T-helper 17 cell (primary cell): ENCODE measurements around the gene ADAMTSL2. TPM values are rescaled to one million over a fixed set of nuclear protein-coding genes. Genes with fewer than 3 reads are reported as not detected.
A peak's percentile ranks its signal among the peaks of the same experiment; 100 is the strongest.

ENCODE experiments used
- ATAC-seq: fragments of 150-1000 bp; cut with Tn5 transposase; 2 replicates; pipeline ENCODE4 v1.10.0; 2021; ENCODE audit warnings: mild to moderate bottlenecking, moderate library complexity
- DNase-seq, 3 donors: peaks; one replicate each; pipeline versions ENCODE4 v3.0.0 to v3.0.0-alpha.2; 2020 to 2021
- H3K9me3 ChIP-seq: one replicate; pipeline ENCODE4 v1.7.0; 2013; ENCODE audit warnings: low read length, mild to moderate bottlenecking; ENCODE audit not compliant: control insufficient read depth, poor library complexity, severe bottlenecking
- H3K27ac Mint-ChIP-seq: one replicate; pipeline ENCODE4 v1.8.0; 2022; ENCODE audit warnings: mild to moderate bottlenecking, moderate library complexity, mixed read lengths
- H3K27me3 Mint-ChIP-seq: one replicate; pipeline ENCODE4 v1.8.0; 2022; ENCODE audit warnings: mixed read lengths
- H3K36me3 Mint-ChIP-seq: one replicate; pipeline ENCODE4 v1.8.0; 2022; ENCODE audit warnings: low read depth, mixed read lengths
- H3K4me1 Mint-ChIP-seq: one replicate; pipeline ENCODE4 v1.8.0; 2022; ENCODE audit warnings: mild to moderate bottlenecking, mixed read lengths
- H3K4me3 Mint-ChIP-seq: one replicate; pipeline ENCODE4 v1.8.0; 2022; ENCODE audit warnings: mild to moderate bottlenecking, moderate library complexity, mixed read lengths
- total RNA-seq, 4 donors: library from RNA in 2 of 4; stranded (reverse) in 2 of 4; gene quantifications; one replicate each; pipeline ENCODE4 v1.2.3 and lab custom pipeline; 2022 to 2026

The ADAMTSL2 gene
- total RNA-seq, 2 donors from 2014 or later: not detected

- peaks cover 5% of the 10 kb centered on the region for H3K4me1 Mint-ChIP-seq
- no peak overlapping the region for H3K27ac Mint-ChIP-seq
Observed at GRCh38 chr9:133606708-133607025, 72.2 kb downstream of the ADAMTSL2 start.

GRCh38 chr9:133607381-133607780, 72.9 kb downstream of the ADAMTSL2 start:
- peaks cover 5% of the 10 kb centered on the region for H3K4me1 Mint-ChIP-seq
- H3K27ac Mint-ChIP-seq: no peak overlapping the region
- H3K27me3 Mint-ChIP-seq: peaks cover 69% of the 10 kb centered on the region
- DNase-seq (no peak), ATAC-seq (no peak)
- no peaks in the 10 kb centered on the region for H3K9me3 ChIP-seq
- H3K36me3 Mint-ChIP-seq: no peaks in the 10 kb centered on the region
- no peak overlapping the region for H3K4me3 Mint-ChIP-seq

More at GRCh38 chr9:133606708-133607025, 72.2 kb downstream of the ADAMTSL2 start:
- Mint-ChIP-seq H3K36me3 (no peaks in the 10 kb centered on the region), H3K27me3 (peaks cover 64% of the 10 kb centered on the region), H3K4me3 (no peak overlapping the region)
- ATAC-seq: no peak
- no peaks in the 10 kb centered on the region for H3K9me3 ChIP-seq
- DNase-seq: no peak

- H3K36me3 Mint-ChIP-seq: no peaks in the 10 kb centered on the region
Observed at GRCh38 chr9:133607976-133608375, 73.5 kb downstream of the ADAMTSL2 start.

GRCh38 chr9:133608382-133608781, 73.9 kb downstream of the ADAMTSL2 start:
- H3K4me1 Mint-ChIP-seq: peaks cover 5% of the 10 kb centered on the region
- no peak overlapping the region for H3K27ac Mint-ChIP-seq
- H3K27me3 Mint-ChIP-seq: peaks cover 74% of the 10 kb centered on the region
- no peaks in the 10 kb centered on the region for H3K9me3 ChIP-seq
- H3K4me3 Mint-ChIP-seq: no peak overlapping the region
- DNase-seq (no peak), ATAC-seq (no peak)
- no peaks in the 10 kb centered on the region for H3K36me3 Mint-ChIP-seq

More at GRCh38 chr9:133607976-133608375, 73.5 kb downstream of the ADAMTSL2 start:
- Mint-ChIP-seq H3K27ac (no peak overlapping the region), H3K4me1 (peaks cover 5% of the 10 kb centered on the region), H3K4me3 (no peak overlapping the region), H3K27me3 (peaks cover 70% of the 10 kb centered on the region)
- H3K9me3 ChIP-seq: no peaks in the 10 kb centered on the region
- DNase-seq (no peak), ATAC-seq (no peak)

- ATAC-seq: no peak
- Mint-ChIP-seq H3K4me3 (no peak overlapping the region), H3K27me3 (peaks cover 77% of the 10 kb centered on the region), H3K36me3 (no peaks in the 10 kb centered on the region), H3K4me1 (peaks cover 5% of the 10 kb centered on the region), H3K27ac (no peak overlapping the region)
- DNase-seq: no peak
- no peaks in the 10 kb centered on the region for H3K9me3 ChIP-seq
Observed at GRCh38 chr9:133608889-133609288, 74.4 kb downstream of the ADAMTSL2 start.

- ATAC-seq (peak; percentile 32), DNase-seq (peak in 1 of 3 donors; percentile 20)
- H3K4me1 Mint-ChIP-seq: peaks cover 5% of the 10 kb centered on the region
- H3K36me3 Mint-ChIP-seq: no peaks in the 10 kb centered on the region
- H3K27me3 Mint-ChIP-seq: peaks cover 76% of the 10 kb centered on the region
- H3K4me3 Mint-ChIP-seq: peak within 1 kb of the TSS; percentile 19
- H3K9me3 ChIP-seq: no peaks in the 10 kb centered on the region
- H3K27ac Mint-ChIP-seq: no peak within 1 kb of the TSS
Observed at GRCh38 chr9:133609311-133610098, 75.0 kb downstream of the ADAMTSL2 start, which contains the start of gene FAM163B. Gene FAM163B, minus strand, starts transcription at chr9:133609389. Its CDS starts 29,166 bp downstream, at chr9:133580223.

GRCh38 chr9:133610845-133611244, 76.3 kb downstream of the ADAMTSL2 start:
- peaks cover 67% of the 10 kb centered on the region for H3K27me3 Mint-ChIP-seq
- peaks cover 4% of the 10 kb centered on the region for H3K4me1 Mint-ChIP-seq
- no peaks in the 10 kb centered on the region for H3K36me3 Mint-ChIP-seq
- DNase-seq: no peak
- H3K27ac Mint-ChIP-seq: no peak overlapping the region
- ATAC-seq: no peak
- H3K4me3 Mint-ChIP-seq: no peak overlapping the region
- H3K9me3 ChIP-seq: no peaks in the 10 kb centered on the region

GRCh38 chr9:133612051-133612450, 77.5 kb downstream of the ADAMTSL2 start:
- Mint-ChIP-seq H3K27ac (no peak overlapping the region), H3K4me3 (no peak overlapping the region), H3K4me1 (peaks cover 4% of the 10 kb centered on the region), H3K27me3 (peaks cover 55% of the 10 kb centered on the region), H3K36me3 (no peaks in the 10 kb centered on the region)
- no peak for DNase-seq
- H3K9me3 ChIP-seq: no peaks in the 10 kb centered on the region
- no peak for ATAC-seq

- no peak for ATAC-seq
- no peaks in the 10 kb centered on the region for H3K9me3 ChIP-seq
- Mint-ChIP-seq H3K27ac (no peak overlapping the region), H3K36me3 (no peaks in the 10 kb centered on the region), H3K4me1 (peaks cover 4% of the 10 kb centered on the region), H3K27me3 (peaks cover 48% of the 10 kb centered on the region), H3K4me3 (no peak overlapping the region)
- DNase-seq: no peak
Observed at GRCh38 chr9:133612816-133613215, 78.3 kb downstream of the ADAMTSL2 start.

GRCh38 chr9:133613432-133613831, 78.9 kb downstream of the ADAMTSL2 start:
- H3K9me3 ChIP-seq: no peaks in the 10 kb centered on the region
- DNase-seq: no peak
- ATAC-seq: no peak
- Mint-ChIP-seq H3K4me3 (no peak overlapping the region), H3K36me3 (no peaks in the 10 kb centered on the region), H3K27me3 (peaks cover 42% of the 10 kb centered on the region), H3K4me1 (peaks cover 4% of the 10 kb centered on the region), H3K27ac (no peak overlapping the region)

GRCh38 chr9:133614056-133614455, 79.6 kb downstream of the ADAMTSL2 start:
- DNase-seq (no peak), ATAC-seq (no peak)
- H3K36me3 Mint-ChIP-seq: no peaks in the 10 kb centered on the region
- H3K27me3 Mint-ChIP-seq: peaks cover 40% of the 10 kb centered on the region
- H3K4me3 Mint-ChIP-seq: no peak overlapping the region
- no peaks in the 10 kb centered on the region for H3K9me3 ChIP-seq
- H3K27ac Mint-ChIP-seq: no peak overlapping the region
- peaks cover 6% of the 10 kb centered on the region for H3K4me1 Mint-ChIP-seq

GRCh38 chr9:133614678-133615077, 80.2 kb downstream of the ADAMTSL2 start:
- Mint-ChIP-seq H3K36me3 (no peaks in the 10 kb centered on the region), H3K4me3 (no peak overlapping the region), H3K27me3 (peaks cover 37% of the 10 kb centered on the region), H3K4me1 (peaks cover 8% of the 10 kb centered on the region), H3K27ac (no peak overlapping the region)
- ATAC-seq: no peak
- no peaks in the 10 kb centered on the region for H3K9me3 ChIP-seq
- no peak for DNase-seq

- Mint-ChIP-seq H3K4me1 (peaks cover 13% of the 10 kb centered on the region), H3K27ac (no peak overlapping the region), H3K27me3 (peaks cover 32% of the 10 kb centered on the region), H3K4me3 (no peak overlapping the region), H3K36me3 (no peaks in the 10 kb centered on the region)
- no peak for DNase-seq
- H3K9me3 ChIP-seq: no peaks in the 10 kb centered on the region
- ATAC-seq: no peak
Observed at GRCh38 chr9:133615186-133615585, 80.7 kb downstream of the ADAMTSL2 start.

- Mint-ChIP-seq H3K4me1 (peaks cover 15% of the 10 kb centered on the region), H3K27me3 (peaks cover 27% of the 10 kb centered on the region), H3K4me3 (peak overlapping the region; percentile 21), H3K27ac (no peak overlapping the region), H3K36me3 (no peaks in the 10 kb centered on the region)
- DNase-seq (no peak), ATAC-seq (no peak)
- H3K9me3 ChIP-seq: no peaks in the 10 kb centered on the region
Observed at GRCh38 chr9:133615606-133616188, 81.2 kb downstream of the ADAMTSL2 start.
